ENCODE data around the gene DCUN1D5. TPM values are rescaled to one million over a fixed set of nuclear protein-coding genes. Genes with fewer than 3 reads are reported as not detected.

Gene DCUN1D5
- total and polyA plus RNA-seq, 2 of the 13 experiments (the other 11 are each of a cell fraction or from before 2014, with no cell fraction given) = 32.9 to 46.7 TPM

GRCh38 chr11:103069367-103069766 lies 22.6 kb downstream of the DCUN1D5 start:
- H3K9me3 ChIP-seq (ENCODE audit: low read length) = no peaks in the 10 kb centered on the region
- DNase-seq (ENCODE audit: low spot score) = no peak
- no peaks in the 10 kb centered on the region for H3K27me3 ChIP-seq (ENCODE audit: control insufficient read depth in 1 of 2, insufficient read depth in 2 of 2, low read length in 2 of 2)
- intact Hi-C loops (cut with micrococcal nuclease; ENCODE audit: unreplicated experiment) = no loop called here
- no peak overlapping the region for H3K9ac ChIP-seq (ENCODE audit: insufficient read depth, low read depth, low read length)
- no TSS peak for BruUV-seq (replicated peaks)
- in situ Hi-C loops (cut with HindIII; ENCODE audit: extremely low pct_ligation_motif_present, low pct_unique_long_range_greater_than_20kb) = no loop called here
- no peak overlapping the region for H3K27ac ChIP-seq (ENCODE audit: extremely low read length, insufficient read depth, low read length)
- no peak for FAIRE-seq
- CTCF ChIA-PET (ENCODE audit: low intra/inter-chr PET ratio, low total read pairs) = no interaction called here
- POLR2A ChIA-PET = no interaction called here
- 100% methylated on average over 2 of the region's 2 CpGs for WGBS (ENCODE audit: low lambda C conversion rate)
- H4K20me1 ChIP-seq (ENCODE audit: insufficient read depth, low read length) = no peaks in the 10 kb centered on the region
- ATAC-seq = no peak
- peaks cover 10% of the 10 kb centered on the region for H3K4me1 ChIP-seq (ENCODE audit: insufficient read depth, low read length)
- no peak overlapping the region for H3K4me3 ChIP-seq (replicated peaks in 1 of 3; ENCODE audit: insufficient read depth in 1 of 3, low read depth in 2 of 3, low read length in 3 of 3)
- no peak overlapping the region for H2AFZ ChIP-seq (ENCODE audit: low read length)
- H3K4me2 ChIP-seq (ENCODE audit: low read depth, low read length) = no peak overlapping the region
- peaks cover 0 to 27% of the 10 kb centered on the region in 2 experiments; a peak in 3 of 5 replicates for H3K36me3 ChIP-seq (replicated peaks in 1 of 2; ENCODE audit: control insufficient read depth in 1 of 2, insufficient read depth in 2 of 2, low read length in 2 of 2)
- H3K79me2 ChIP-seq (ENCODE audit: insufficient read depth, low read length) = peaks cover 30% of the 10 kb centered on the region
- TF ChIP-seq ZNF441 (CRISPR knock-in tag; IDR thresholded peaks at IDR 0.05; ENCODE audit: borderline replicate concordance) = no peak
- no peak for TF ChIP-seq KMT2A (CRISPR knock-in tag; IDR thresholded peaks at IDR 0.05)
- no peak for TF ChIP-seq YY1 (IDR thresholded peaks at IDR 0.05; ENCODE audit: insufficient read depth, insufficient replicate concordance, low read depth, low read length)
- TF ChIP-seq ZNF7 (CRISPR knock-in tag; IDR thresholded peaks at IDR 0.05) = no peak
- no peak for TF ChIP-seq KIAA2018 (CRISPR knock-in tag; IDR thresholded peaks at IDR 0.05; ENCODE audit: borderline replicate concordance)
- no peak for TF ChIP-seq ZNF691 (CRISPR knock-in tag; IDR thresholded peaks at IDR 0.05; ENCODE audit: borderline replicate concordance, low read depth)
- TF ChIP-seq ZBTB39 (CRISPR knock-in tag; IDR thresholded peaks at IDR 0.05) = no peak
- TF ChIP-seq LCORL (IDR thresholded peaks at IDR 0.05) = no peak
- no peak for TF ChIP-seq LCORL (CRISPR knock-in tag; IDR thresholded peaks at IDR 0.05)
- no peak for TF ChIP-seq SPEN (CRISPR knock-in tag; IDR thresholded peaks at IDR 0.05; ENCODE audit: low read depth)
- no peak for TF ChIP-seq ZC3H13 (CRISPR knock-in tag; IDR thresholded peaks at IDR 0.05)
- no peak for TF ChIP-seq KAT8 (CRISPR knock-in tag; IDR thresholded peaks at IDR 0.05)
- no peak for TF ChIP-seq PHF21A (CRISPR knock-in tag; IDR thresholded peaks at IDR 0.05)
